NT2/D1 (cell line): ENCODE results near the gene GPR146.
"Not testable (repeated sequence)": the region's sequence is repeated elsewhere in the genome, so short reads cannot be mapped to it uniquely, and the experiment has no call there.

ENCODE experiments used
- SUZ12 ChIP-seq: IDR thresholded peaks from 2 replicates; pipeline ENCODE4 v1.6.1; 2011; ENCODE audit not compliant: insufficient read length, insufficient read depth; ENCODE audit errors: extremely low read depth
- YY1 ChIP-seq: IDR thresholded peaks from 2 replicates; pipeline ENCODE4 v1.6.1; 2011; ENCODE audit not compliant: insufficient read length, insufficient read depth

DNA sequence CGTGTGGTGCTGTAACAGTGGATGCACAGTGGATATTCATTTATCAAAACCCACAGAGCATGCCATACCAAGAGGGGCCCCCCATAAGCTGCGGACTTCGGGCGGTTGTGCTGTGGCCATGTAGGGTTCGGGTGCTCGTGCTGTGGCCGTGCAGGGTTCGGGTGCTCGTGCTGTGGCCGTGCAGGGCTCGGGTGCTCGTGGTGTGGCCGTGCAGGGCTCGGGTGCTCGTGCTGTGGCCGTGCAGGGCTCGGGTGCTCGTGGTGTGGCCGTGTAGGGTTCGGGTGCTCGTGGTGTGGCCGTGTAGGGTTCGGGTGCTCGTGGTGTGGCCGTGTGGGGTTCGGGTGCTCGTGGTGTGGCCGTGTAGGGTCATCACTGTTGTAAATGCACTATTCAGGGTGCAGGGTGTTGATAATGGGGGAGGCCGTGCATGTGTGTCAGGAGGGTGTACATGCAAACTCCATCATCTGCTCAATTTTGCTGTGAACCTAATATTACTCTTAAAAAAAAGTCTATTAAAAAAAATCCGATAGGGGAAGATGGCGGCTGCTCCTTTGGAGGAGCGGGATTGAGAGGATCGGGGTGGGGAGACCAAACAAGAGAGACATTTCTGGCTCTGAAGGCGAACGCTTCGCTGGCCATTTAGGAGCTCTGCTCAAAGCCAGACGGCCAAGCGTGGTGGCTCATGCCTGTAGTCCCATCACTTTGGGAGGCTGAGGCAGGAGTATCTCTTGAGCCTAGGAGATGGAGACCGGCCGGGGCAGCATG, 8.0 kb upstream of the GPR146 start:
- not testable (repeated sequence) for TF ChIP-seq YY1, SUZ12
